Amygdala (tissue), 56 donors: ENCODE results near the gene VAMP1.
A peak's percentile ranks its signal among the peaks of the same experiment; 100 is the strongest.
"Not testable (repeated sequence)": the region's sequence is repeated elsewhere in the genome, so short reads cannot be mapped to it uniquely, and the experiment has no call there.

ENCODE experiments used
- DNase-seq, 56 donors: peaks; one replicate each; lab custom pipeline; 2025; lab: John Stamatoyannopoulos, UW

VAMP1 gene

GRCh38 chr12:6470375-6471163 is at the start of gene VAMP1:
Gene VAMP1 (minus strand): TSS chr12:6470677. CDS start chr12:6470531, 146 bp downstream.
- DNase-seq: peak; percentile 82 to 100 (median 99)

- no peak for DNase-seq
Observed at GRCh38 chr12:6520186-6520585, 49.7 kb upstream of the VAMP1 start.

- no peak for DNase-seq
Observed at GRCh38 chr12:6508087-6508486, 37.6 kb upstream of the VAMP1 start.

GRCh38 chr12:6507102-6507998 is 36.9 kb upstream of the VAMP1 start:
- no peak for DNase-seq

- no peak for DNase-seq
Observed at GRCh38 chr12:6500466-6500865, 30.0 kb upstream of the VAMP1 start.

- peak in 17 of 56 donors; percentile 2 to 51 (median 18) for DNase-seq
Observed at GRCh38 chr12:6497291-6497690, 26.8 kb upstream of the VAMP1 start.

GRCh38 chr12:6494968-6495367 is 24.5 kb upstream of the VAMP1 start:
- DNase-seq: no peak

GRCh38 chr12:6494258-6494743 is 23.8 kb upstream of the VAMP1 start:
- no peak for DNase-seq

GRCh38 chr12:6493497-6494257 is 23.2 kb upstream of the VAMP1 start, which contains the start of gene NCAPD2:
Gene NCAPD2 (plus strand): TSS chr12:6494102. CDS start chr12:6495099, 997 bp downstream.
- DNase-seq: peak; percentile 56 to 98 (median 93)

GRCh38 chr12:6492838-6493496 is 22.5 kb upstream of the VAMP1 start, which contains the start of gene MRPL51:
Gene MRPL51 (minus strand): TSS chr12:6493262. CDS start chr12:6493136, 126 bp downstream.
- peak; percentile 47 to 97 (median 91) for DNase-seq

- not testable (repeated sequence) for DNase-seq
Observed at GRCh38 chr12:6490673-6491072, 20.2 kb upstream of the VAMP1 start.

- DNase-seq: no peak
Observed at GRCh38 chr12:6489449-6489848, 19.0 kb upstream of the VAMP1 start.

GRCh38 chr12:6488240-6488639 is 17.8 kb upstream of the VAMP1 start:
- DNase-seq: no peak

GRCh38 chr12:6478416-6478815 is 7.9 kb upstream of the VAMP1 start:
- DNase-seq: no peak

GRCh38 chr12:6477601-6478377 is 7.3 kb upstream of the VAMP1 start:
- not testable (repeated sequence) for DNase-seq

GRCh38 chr12:6476489-6476888 is 6.0 kb upstream of the VAMP1 start:
- no peak for DNase-seq

- DNase-seq: not testable (repeated sequence)
Observed at GRCh38 chr12:6475233-6475975, 4.9 kb upstream of the VAMP1 start.

GRCh38 chr12:6472491-6472890 is 2.0 kb upstream of the VAMP1 start:
- no peak for DNase-seq
